Measurements from ENCODE around the gene BMP6. TPM values are rescaled to one million over a fixed set of nuclear protein-coding genes. Genes with fewer than 3 reads are reported as not detected.

BMP6 gene
- total RNA-seq, 4 donors from 2014 or later, result 4.8 to 8.8 (median 7.3) TPM

- Histone ChIP-seq H3K4me3 (no peak overlapping the region), H3K27ac (no peak overlapping the region), H3K4me1 (no peaks in the 10 kb centered on the region), H3K9me3 (peaks cover 0 to 6% (median 0%) of the 10 kb centered on the region in 4 donors), H3K27me3 (no peaks in the 10 kb centered on the region), H3K36me3 (peaks cover 0 to 47% (median 3%) of the 10 kb centered on the region in 3 donors)
- WGBS, 2 donors, result 91 to 95% methylated on average over 10 of the region's 10 CpGs
- DNase-seq (ENCODE audit: low spot score in 2 of 2), result no peak
- TF ChIP-seq CTCF (IDR thresholded peaks at IDR 0.05) (no peak), POLR2A (IDR thresholded peaks at IDR 0.05) (no peak)
Measured at GRCh38 chr6:7878401-7878964, 152.6 kb downstream of the BMP6 start.

DNA sequence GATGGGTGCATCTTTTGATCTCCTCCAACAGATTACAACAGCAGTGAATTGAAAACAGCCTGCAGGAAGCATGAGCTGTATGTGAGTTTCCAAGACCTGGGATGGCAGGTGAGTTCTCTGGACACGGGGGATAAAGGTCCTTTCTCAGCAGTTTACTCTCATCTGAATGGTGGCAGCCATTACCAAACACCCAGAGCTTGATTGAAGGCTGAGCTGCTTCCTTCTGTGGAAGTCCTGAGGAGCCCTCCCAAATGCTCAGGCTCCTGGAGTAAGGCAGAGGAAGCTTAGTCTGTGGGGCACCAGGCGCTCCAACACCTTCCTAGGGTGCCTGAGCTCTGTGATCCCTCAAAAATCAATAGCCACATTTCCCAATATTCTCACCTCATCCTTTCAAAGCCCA lies 153.1 kb downstream of the BMP6 start:
- no peak for DNase-seq (ENCODE audit: low spot score in 2 of 2)
- H3K4me3 ChIP-seq, result no peak overlapping the region
- no peaks in the 10 kb centered on the region for H3K4me1 ChIP-seq
- H3K36me3 ChIP-seq, result peaks cover 0 to 53% (median 3%) of the 10 kb centered on the region in 3 donors
- no peak overlapping the region for H3K27ac ChIP-seq
- peaks cover 0 to 2% (median 0%) of the 10 kb centered on the region in 4 donors for H3K9me3 ChIP-seq
- 95 to 100% methylated on average over 2 of the region's 2 CpGs for WGBS, 2 donors
- no peaks in the 10 kb centered on the region for H3K27me3 ChIP-seq
- TF ChIP-seq POLR2A (IDR thresholded peaks at IDR 0.05), result no peak

DNA sequence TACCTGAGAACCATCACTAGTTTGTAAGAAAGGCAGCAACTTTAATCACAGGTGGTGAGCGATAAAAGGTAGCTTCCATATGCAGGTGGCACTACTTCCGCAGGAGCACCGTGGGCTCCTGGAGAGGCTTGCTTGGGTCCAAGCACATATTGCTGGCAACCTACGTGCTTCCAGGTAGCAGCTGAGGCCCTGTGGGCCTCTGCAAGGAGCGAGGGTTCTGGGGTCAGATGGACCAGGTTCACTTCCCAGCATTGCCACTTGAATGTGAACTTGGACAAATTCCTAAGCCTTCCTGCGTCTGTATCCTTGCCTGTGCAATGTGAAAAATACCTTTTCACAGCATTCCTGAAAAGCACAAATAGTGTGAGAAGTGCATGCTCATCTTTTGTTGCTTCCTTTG lies 153.7 kb downstream of the BMP6 start:
- no peak for DNase-seq (ENCODE audit: low spot score in 2 of 2)
- WGBS, 2 donors, result 95% methylated on average over 6 of the region's 6 CpGs
- peaks cover 0 to 2% (median 0%) of the 10 kb centered on the region in 4 donors for H3K9me3 ChIP-seq
- H3K36me3 ChIP-seq, result peaks cover 0 to 58% (median 3%) of the 10 kb centered on the region in 3 donors
- TF ChIP-seq EP300 (IDR thresholded peaks at IDR 0.05) (no peak), POLR2A (IDR thresholded peaks at IDR 0.05) (no peak), CTCF (IDR thresholded peaks at IDR 0.05) (no peak)
- no peaks in the 10 kb centered on the region for H3K4me1 ChIP-seq
- no peak overlapping the region for H3K4me3 ChIP-seq
- H3K27me3 ChIP-seq, result no peaks in the 10 kb centered on the region
- H3K27ac ChIP-seq, result no peak overlapping the region

DNA sequence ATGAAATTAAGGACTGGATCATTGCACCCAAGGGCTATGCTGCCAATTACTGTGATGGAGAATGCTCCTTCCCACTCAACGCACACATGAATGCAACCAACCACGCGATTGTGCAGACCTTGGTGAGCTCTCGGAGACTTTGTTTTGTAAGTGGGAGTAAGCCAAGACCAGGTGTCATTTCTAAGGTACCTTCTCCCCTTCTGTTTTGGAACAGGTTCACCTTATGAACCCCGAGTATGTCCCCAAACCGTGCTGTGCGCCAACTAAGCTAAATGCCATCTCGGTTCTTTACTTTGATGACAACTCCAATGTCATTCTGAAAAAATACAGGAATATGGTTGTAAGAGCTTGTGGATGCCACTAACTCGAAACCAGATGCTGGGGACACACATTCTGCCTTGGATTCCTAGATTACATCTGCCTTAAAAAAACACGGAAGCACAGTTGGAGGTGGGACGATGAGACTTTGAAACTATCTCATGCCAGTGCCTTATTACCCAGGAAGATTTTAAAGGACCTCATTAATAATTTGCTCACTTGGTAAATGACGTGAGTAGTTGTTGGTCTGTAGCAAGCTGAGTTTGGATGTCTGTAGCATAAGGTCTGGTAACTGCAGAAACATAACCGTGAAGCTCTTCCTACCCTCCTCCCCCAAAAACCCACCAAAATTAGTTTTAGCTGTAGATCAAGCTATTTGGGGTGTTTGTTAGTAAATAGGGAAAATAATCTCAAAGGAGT lies 154.2 kb downstream of the BMP6 start:
- TF ChIP-seq EP300 (IDR thresholded peaks at IDR 0.05) (no peak), CTCF (IDR thresholded peaks at IDR 0.05) (no peak)
- Histone ChIP-seq H3K9me3 (peaks cover 0 to 2% (median 0%) of the 10 kb centered on the region in 4 donors), H3K4me3 (no peak overlapping the region), H3K4me1 (no peaks in the 10 kb centered on the region), H3K27ac (no peak overlapping the region), H3K27me3 (no peaks in the 10 kb centered on the region), H3K36me3 (peaks cover 3 to 64% (median 4%) of the 10 kb centered on the region in 3 donors)
- 89 to 90% methylated on average over 13 of the region's 13 CpGs for WGBS, 2 donors
- no peak for DNase-seq (ENCODE audit: low spot score in 2 of 2)

- no peak for TF ChIP-seq POLR2A (IDR thresholded peaks at IDR 0.05)
- no peak for TF ChIP-seq CTCF (IDR thresholded peaks at IDR 0.05)
- no peak for TF ChIP-seq EP300 (IDR thresholded peaks at IDR 0.05)
- peaks cover 3 to 69% (median 9%) of the 10 kb centered on the region in 3 donors for H3K36me3 ChIP-seq
- no peak overlapping the region for H3K4me3 ChIP-seq
- no peaks in the 10 kb centered on the region for H3K9me3 ChIP-seq
- DNase-seq (ENCODE audit: low spot score in 2 of 2), result no peak
- no peaks in the 10 kb centered on the region for H3K4me1 ChIP-seq
- H3K27ac ChIP-seq, result no peak overlapping the region
- H3K27me3 ChIP-seq, result no peaks in the 10 kb centered on the region
- WGBS, 2 donors, result 89 to 91% methylated on average over 9 of the region's 9 CpGs
Measured at GRCh38 chr6:7880718-7881107, 154.8 kb downstream of the BMP6 start.
